Activated B cell treated with CpG ODN at 0.5 μM for 24 hours (primary cell): ENCODE results near the gene PDE4B. TPM values are rescaled to one million over a fixed set of nuclear protein-coding genes. Genes with fewer than 3 reads are reported as not detected.

ENCODE experiments used
- ATAC-seq: fragments of 200-7000 bp; cut with Tn5 transposase; one replicate; pipeline ENCODE4 v1.10.0; 2021; ENCODE audit warnings: low read depth, mild to moderate bottlenecking, moderate library complexity
- CTCF ChIA-PET: fragments of 350-600 bp; sonication (Branson Sonifier 250); formaldehyde crosslinking; loops from one replicate; lab custom pipeline; 2021; ENCODE audit warnings: antibody characterized with exemption; lab: Charles Lee
- POLR2A ChIA-PET: fragments of 350-600 bp; sonication (Branson Sonifier 250); formaldehyde crosslinking; loops from one replicate; lab custom pipeline; 2021; ENCODE audit warnings: antibody characterized with exemption; lab: Charles Lee
- DNase-seq: peaks from one replicate; pipeline ENCODE4 v3.0.0; 2022
- H3K27ac Mint-ChIP-seq: one replicate; pipeline ENCODE4 v1.8.0; 2020; ENCODE audit warnings: mixed read lengths
- H3K27me3 Mint-ChIP-seq: one replicate; pipeline ENCODE4 v1.8.0; 2021; ENCODE audit warnings: mixed read lengths
- H3K36me3 Mint-ChIP-seq: one replicate; pipeline ENCODE4 v1.8.0; 2021; ENCODE audit warnings: low read depth, mixed read lengths
- H3K4me1 Mint-ChIP-seq: one replicate; pipeline ENCODE4 v1.8.0; 2021; ENCODE audit warnings: mixed read lengths
- H3K4me3 Mint-ChIP-seq: one replicate; pipeline ENCODE4 v1.8.0; 2020; ENCODE audit warnings: mild to moderate bottlenecking, mixed read lengths
- H3K9me3 Mint-ChIP-seq: one replicate; pipeline ENCODE4 v1.8.0; 2020; ENCODE audit warnings: mixed read lengths
- intact Hi-C: fragments of 100-400 bp; cut with micrococcal nuclease; formaldehyde crosslinking; loops from one replicate; pipeline ENCODE4 v1.15.1; 2024
- total RNA-seq: library from RNA; stranded (reverse); gene quantifications from 2 replicates; pipeline ENCODE4 v1.2.3, GENCODE V29; 2022
- TF ChIP-seq, protein P1 (sequence below): fragments of 200-600 bp; IDR thresholded peaks from one replicate; pipeline ENCODE4 v1.8.0; 2022; ENCODE audit warnings: antibody characterized with exemption, mild to moderate bottlenecking

Gene PDE4B
- total RNA-seq, 1 donor from 2014 or later, result 84.1 TPM

- intact Hi-C loops, result no loop called here
- CTCF ChIA-PET, result interaction anchor here (1.3 kb wide), 1 partner anchor 21 kb away, joined by 3 read pairs; no protein-coding TSS in a partner anchor
- H3K4me1 Mint-ChIP-seq, result peaks cover 13% of the 10 kb centered on the region
- no peaks in the 10 kb centered on the region for H3K9me3 Mint-ChIP-seq
- POLR2A ChIA-PET, result interaction anchor here (1.4 kb wide), 1 partner anchor 13 kb away, joined by 5 read pairs; no protein-coding TSS in a partner anchor
- no peak for ATAC-seq
- no peak for DNase-seq
- no peak overlapping the region for H3K4me3 Mint-ChIP-seq
- H3K36me3 Mint-ChIP-seq, result no peaks in the 10 kb centered on the region
- H3K27me3 Mint-ChIP-seq, result no peaks in the 10 kb centered on the region
- TF ChIP-seq, protein P1, sequence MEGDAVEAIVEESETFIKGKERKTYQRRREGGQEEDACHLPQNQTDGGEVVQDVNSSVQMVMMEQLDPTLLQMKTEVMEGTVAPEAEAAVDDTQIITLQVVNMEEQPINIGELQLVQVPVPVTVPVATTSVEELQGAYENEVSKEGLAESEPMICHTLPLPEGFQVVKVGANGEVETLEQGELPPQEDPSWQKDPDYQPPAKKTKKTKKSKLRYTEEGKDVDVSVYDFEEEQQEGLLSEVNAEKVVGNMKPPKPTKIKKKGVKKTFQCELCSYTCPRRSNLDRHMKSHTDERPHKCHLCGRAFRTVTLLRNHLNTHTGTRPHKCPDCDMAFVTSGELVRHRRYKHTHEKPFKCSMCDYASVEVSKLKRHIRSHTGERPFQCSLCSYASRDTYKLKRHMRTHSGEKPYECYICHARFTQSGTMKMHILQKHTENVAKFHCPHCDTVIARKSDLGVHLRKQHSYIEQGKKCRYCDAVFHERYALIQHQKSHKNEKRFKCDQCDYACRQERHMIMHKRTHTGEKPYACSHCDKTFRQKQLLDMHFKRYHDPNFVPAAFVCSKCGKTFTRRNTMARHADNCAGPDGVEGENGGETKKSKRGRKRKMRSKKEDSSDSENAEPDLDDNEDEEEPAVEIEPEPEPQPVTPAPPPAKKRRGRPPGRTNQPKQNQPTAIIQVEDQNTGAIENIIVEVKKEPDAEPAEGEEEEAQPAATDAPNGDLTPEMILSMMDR, result no peak
- no peak overlapping the region for H3K27ac Mint-ChIP-seq
Observed at GRCh38 chr1:66303646-66304045, 511.0 kb downstream of the PDE4B start.

DNA sequence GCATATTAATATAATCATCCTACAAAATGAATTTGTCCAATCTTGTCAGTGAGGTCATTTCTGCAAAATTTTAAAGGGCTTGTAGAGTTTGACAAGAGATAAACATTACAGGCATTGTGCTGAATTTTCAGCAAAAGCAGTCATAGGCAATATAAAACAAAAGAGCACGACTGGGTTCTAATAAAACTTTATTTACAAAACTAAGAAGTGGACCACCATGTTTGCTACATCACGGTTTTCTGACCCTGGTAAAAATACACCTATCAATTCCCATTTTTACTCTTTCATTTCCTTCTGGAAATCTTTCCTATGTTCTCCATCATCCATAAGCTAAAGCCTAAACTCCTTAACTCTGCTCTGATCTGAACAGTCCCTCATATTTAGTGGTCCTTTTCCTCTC is 511.4 kb downstream of the PDE4B start:
- H3K36me3 Mint-ChIP-seq, result no peaks in the 10 kb centered on the region
- no peak overlapping the region for H3K4me3 Mint-ChIP-seq
- no peaks in the 10 kb centered on the region for H3K9me3 Mint-ChIP-seq
- DNase-seq, result no peak
- no peak overlapping the region for H3K27ac Mint-ChIP-seq
- TF ChIP-seq, protein P1, result no peak
- ChIA-PET CTCF (interaction anchor here (1.3 kb wide), 1 partner anchor 22 kb away, joined by 3 read pairs; no protein-coding TSS in a partner anchor), POLR2A (interaction anchor here (1.4 kb wide), 1 partner anchor 13 kb away, joined by 5 read pairs; no protein-coding TSS in a partner anchor)
- no peak for ATAC-seq
- no peaks in the 10 kb centered on the region for H3K27me3 Mint-ChIP-seq
- intact Hi-C loops, result no loop called here
- H3K4me1 Mint-ChIP-seq, result peaks cover 13% of the 10 kb centered on the region

- TF ChIP-seq, protein P1, result no peak
- Mint-ChIP-seq H3K9me3 (no peaks in the 10 kb centered on the region), H3K27me3 (no peaks in the 10 kb centered on the region), H3K36me3 (no peaks in the 10 kb centered on the region), H3K4me1 (peaks cover 9% of the 10 kb centered on the region), H3K4me3 (no peak overlapping the region), H3K27ac (no peak overlapping the region)
- ATAC-seq, result no peak
- ChIA-PET CTCF (no interaction called here), POLR2A (interaction anchor here (1.7 kb wide), 1 partner anchor 26 kb away, joined by 5 read pairs; no protein-coding TSS in a partner anchor)
- no peak for DNase-seq
- intact Hi-C loops, result no loop called here
Observed at GRCh38 chr1:66305927-66306326, 513.2 kb downstream of the PDE4B start.

DNA sequence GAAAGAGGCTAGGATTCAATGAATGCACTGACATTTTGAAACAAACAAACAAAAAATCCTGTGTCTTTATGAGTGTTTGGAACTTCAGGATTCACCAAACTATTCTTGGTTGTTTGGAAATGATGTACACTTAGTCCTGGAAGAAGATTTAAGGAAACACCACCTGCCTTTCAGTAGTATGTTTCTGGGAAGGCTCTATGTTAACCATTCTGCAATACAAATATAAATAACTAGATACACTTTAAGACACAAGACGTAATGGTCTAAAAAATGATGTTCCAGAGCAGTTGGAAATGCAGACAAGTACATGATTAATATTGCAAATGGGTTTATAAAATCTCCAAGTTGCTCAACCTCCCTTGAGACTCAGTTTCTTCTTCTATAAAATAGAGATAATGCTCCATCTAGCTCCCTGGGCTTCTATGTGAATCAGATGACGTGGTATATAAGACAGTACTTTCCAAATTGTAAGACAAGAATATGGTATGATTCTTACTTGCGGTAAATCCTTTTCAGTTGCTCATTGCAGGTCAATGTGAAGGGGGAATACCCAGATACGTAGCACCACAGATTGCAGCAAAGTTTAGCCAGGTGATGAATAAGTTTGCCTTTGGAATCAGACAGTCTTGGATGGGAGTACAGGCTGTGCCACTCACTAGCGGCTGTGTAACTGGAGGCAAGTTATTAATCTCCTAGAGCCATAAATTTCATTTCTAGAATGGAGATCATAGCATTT is 516.5 kb downstream of the PDE4B start:
- DNase-seq (no peak), ATAC-seq (no peak)
- H3K27me3 Mint-ChIP-seq, result no peaks in the 10 kb centered on the region
- H3K4me1 Mint-ChIP-seq, result no peaks in the 10 kb centered on the region
- H3K9me3 Mint-ChIP-seq, result no peaks in the 10 kb centered on the region
- POLR2A ChIA-PET, result interaction anchor here (0.6 kb wide), 1 partner anchor 66 kb away, joined by 3 read pairs; no protein-coding TSS in a partner anchor
- no peak overlapping the region for H3K27ac Mint-ChIP-seq
- CTCF ChIA-PET, result interaction anchor here (1.3 kb wide), 1 partner anchor 23 kb away, joined by 3 read pairs; no protein-coding TSS in a partner anchor
- H3K36me3 Mint-ChIP-seq, result no peaks in the 10 kb centered on the region
- TF ChIP-seq, protein P1, result no peak
- intact Hi-C loops, result no loop called here
- no peak overlapping the region for H3K4me3 Mint-ChIP-seq

DNA sequence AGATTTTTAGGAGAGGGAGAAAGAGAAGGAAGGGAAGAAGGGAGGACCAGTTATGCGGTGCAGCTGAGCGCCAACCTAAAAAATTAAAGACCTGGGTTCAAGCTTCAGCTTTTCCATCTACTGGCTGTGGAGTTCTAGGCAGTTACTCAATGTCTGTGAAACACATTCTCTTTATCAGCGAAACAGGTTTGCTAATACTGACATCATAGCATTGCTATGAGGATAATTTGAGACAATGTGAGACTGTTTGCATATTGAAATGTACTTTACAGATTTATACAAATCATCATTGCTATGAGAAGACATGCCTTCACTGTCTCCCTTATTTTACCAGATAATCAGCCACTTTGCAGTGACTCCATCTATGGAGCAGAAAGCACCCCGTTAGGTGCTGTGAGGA is 518.4 kb downstream of the PDE4B start:
- H3K4me3 Mint-ChIP-seq, result no peak overlapping the region
- DNase-seq (no peak), ATAC-seq (no peak)
- H3K27me3 Mint-ChIP-seq, result no peaks in the 10 kb centered on the region
- CTCF ChIA-PET, result no interaction called here
- intact Hi-C loops, result no loop called here
- H3K27ac Mint-ChIP-seq, result no peak overlapping the region
- no peaks in the 10 kb centered on the region for H3K36me3 Mint-ChIP-seq
- H3K4me1 Mint-ChIP-seq, result peaks cover under 1% of the 10 kb centered on the region
- TF ChIP-seq, protein P1, result no peak
- POLR2A ChIA-PET, result no interaction called here
- no peaks in the 10 kb centered on the region for H3K9me3 Mint-ChIP-seq
